ENCODE results near the gene MRPL40.
"Not testable (repeated sequence)": the region's sequence is repeated elsewhere in the genome, so short reads cannot be mapped to it uniquely, and the experiment has no call there.

The MRPL40 gene

GRCh38 chr22:19407649-19408606 is 24.4 kb upstream of the MRPL40 start:
- DNase-seq (ENCODE audit: low read depth) = no peak

DNA sequence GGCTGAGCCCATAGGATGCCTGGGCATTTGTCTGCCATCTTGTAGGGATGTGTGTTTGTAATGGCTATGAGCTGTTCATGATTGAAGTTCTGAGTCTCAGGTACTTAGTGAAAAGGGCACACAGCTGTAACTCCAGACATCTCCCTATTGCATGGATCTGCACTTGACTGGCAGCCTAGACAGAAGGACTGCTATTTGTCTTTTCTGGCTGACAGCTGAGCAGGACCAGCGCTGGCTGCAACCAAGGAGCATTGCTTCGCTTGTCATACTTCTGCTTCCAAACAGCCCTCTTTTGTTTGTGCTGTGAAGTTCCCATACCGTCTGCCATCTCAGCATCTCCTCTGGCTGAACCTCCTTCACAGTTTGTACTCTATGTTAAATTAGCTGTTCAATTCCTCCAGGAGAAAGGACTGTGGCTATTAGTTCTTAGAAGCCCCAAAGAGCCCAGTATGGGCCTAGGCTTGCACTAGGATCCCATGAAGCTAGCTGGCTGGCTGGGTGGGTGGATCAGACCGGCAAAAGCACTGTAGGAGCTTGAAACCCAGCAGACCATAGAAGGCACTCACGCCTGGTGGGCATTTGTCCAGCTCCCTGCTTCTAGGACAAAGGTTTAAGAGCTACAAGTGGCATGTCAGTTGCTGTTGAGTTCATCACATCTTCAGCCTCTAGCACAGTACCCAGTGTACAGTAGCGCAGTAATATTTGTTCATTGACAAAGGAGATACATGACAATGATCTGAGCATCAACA is 21.2 kb upstream of the MRPL40 start:
- DNase-seq (ENCODE audit: low read depth) = no peak

DNA sequence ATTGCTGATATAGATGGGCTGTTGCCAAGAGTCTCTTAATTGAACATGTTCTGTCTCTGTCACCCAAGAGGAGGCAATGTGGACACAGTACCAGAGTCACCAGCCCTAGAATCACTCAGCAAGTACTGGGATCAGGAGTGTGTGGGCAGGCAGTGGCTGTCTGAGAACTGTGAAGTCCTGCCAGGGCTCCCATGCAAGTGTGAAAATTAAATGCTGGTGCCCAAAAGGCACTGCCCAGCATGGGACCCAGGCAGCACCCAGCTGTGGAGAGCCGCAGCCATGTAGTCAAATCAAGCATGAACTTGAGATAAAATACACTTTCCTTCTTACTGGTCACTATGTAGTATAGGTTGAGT is 20.7 kb upstream of the MRPL40 start:
- no peak for DNase-seq (ENCODE audit: low read depth)

- DNase-seq (ENCODE audit: low read depth) = no peak
These were observed 19.9 kb upstream of the MRPL40 start for GRCh38 chr22:19412478-19412877.

GRCh38 chr22:19412923-19413322 is 19.4 kb upstream of the MRPL40 start:
- no peak for DNase-seq (ENCODE audit: low read depth)

GRCh38 chr22:19419086-19419463 is 13.3 kb upstream of the MRPL40 start:
- no peak for DNase-seq (ENCODE audit: low read depth)

- DNase-seq (ENCODE audit: low read depth) = no peak
These were observed 12.7 kb upstream of the MRPL40 start for GRCh38 chr22:19419464-19420178.

DNA sequence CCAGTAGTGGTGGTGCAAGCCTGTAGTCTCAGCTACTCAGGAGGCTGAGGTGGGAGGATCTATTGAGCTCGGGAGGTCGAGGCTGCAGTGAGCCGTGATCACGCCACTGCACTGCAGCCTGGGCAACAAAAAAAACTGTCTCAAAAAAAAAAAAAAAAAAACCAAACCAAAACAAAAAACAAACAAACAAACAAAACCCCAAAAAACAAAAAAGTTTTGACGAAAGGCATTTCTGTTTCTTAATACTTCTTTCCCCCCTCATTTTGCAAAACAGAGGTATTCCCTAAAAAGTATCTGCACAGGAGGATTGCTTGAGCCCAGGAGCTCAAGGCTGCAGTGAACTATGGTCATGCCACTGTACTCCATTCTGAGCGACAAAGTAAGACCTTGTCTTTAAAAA is 12.0 kb upstream of the MRPL40 start:
- DNase-seq (ENCODE audit: low read depth) = no peak

DNA sequence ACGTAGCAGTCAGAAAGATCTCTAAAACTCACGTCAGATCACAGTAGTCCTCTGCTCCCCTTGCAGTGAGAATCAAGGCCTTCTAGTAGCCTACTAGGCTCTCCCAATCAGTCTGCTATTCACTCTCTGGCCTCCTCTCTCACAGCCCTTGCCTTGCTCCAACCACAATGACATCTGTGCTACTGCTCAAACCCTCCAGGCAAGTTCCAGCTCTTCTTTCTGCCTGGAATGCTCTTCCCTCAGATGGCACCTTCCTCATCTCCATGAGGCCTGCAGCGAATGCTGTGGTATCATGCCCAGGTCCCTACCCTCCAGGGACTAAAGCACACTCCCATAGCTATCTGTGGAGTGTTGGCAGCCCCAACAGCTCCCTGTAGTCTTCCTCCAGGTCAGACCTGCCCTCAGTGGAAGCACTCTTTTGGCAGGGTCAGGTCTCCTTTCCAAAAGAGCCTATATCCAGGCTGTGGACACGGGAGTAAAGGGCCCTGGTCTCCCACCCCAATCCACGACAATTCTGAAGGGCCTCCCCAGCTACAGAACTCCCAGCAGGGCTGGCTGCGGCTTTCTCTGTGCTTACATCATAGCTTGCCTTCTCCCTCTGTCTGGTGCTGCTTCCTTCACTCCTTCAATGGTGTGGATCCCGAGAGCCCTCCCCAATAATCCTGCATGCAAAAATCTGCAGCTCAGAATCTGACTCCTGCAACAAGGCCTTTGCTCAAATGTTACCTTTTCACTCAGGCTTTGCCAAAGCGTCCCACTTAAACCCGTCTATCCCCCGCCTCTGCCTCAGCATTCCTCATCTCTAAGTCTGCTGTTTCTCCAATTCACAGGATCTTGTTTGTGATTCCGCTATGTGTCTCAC is 9.7 kb upstream of the MRPL40 start:
- no peak for DNase-seq (ENCODE audit: low read depth)

GRCh38 chr22:19424186-19424500 is 8.2 kb upstream of the MRPL40 start:
- DNase-seq (ENCODE audit: low read depth) = no peak

- no peak for DNase-seq (ENCODE audit: low read depth)
These were observed 2.1 kb upstream of the MRPL40 start for GRCh38 chr22:19429950-19430889.

GRCh38 chr22:19430890-19431541 is 1.3 kb upstream of the MRPL40 start:
- DNase-seq (ENCODE audit: low read depth) = no peak

DNA sequence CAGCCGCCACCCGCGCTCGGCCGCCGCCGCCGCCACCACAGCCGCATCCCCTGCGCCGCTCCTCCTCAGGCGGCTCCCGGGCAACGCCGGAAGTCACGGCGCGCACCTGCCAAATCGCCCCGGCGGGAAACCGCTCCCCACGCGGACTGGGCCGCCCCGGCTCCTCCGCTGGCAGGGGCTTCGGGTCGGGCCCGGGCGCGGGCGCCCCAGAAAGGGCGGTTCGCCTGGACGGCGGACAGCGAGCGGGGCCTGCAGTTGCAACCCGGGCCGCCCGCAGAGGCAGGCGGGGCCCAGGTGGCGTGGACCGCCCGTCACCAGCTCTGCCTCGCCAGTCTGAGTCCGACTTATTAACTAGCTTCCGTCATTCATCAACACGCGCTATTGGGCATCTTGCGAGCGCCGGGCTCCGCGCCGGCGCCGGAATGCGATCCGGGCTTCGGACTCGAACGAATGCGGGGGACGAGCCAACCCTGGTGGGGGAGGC is 654 bp upstream of the MRPL40 start, which contains the start of gene HIRA:
HIRA (minus strand) TSS at position 85 of the 484 bp plus-strand sequence. CDS start 257 bp downstream, outside the sequence.
- DNase-seq (ENCODE audit: low read depth) = no peak

DNA sequence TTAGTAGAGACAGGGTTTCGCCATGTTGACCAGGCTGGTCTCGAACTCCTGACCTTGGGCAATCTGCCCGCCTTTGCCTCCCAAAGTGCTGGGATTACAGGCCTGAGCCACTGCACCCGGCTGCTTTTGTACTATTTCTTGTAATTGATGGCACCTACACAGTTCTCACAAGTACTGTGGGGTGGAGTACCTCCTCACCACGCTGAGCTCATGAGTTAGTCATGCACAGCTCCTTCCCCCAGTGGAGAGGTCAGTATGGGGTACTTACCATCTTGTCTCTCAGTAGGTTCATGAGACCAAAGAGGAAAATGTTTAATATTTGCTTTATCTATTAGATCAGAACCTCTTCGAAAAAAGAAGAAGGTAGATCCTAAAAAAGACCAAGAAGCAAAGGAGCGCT is 2.1 kb downstream of the MRPL40 start:
- DNase-seq (ENCODE audit: low read depth) = no peak

DNA sequence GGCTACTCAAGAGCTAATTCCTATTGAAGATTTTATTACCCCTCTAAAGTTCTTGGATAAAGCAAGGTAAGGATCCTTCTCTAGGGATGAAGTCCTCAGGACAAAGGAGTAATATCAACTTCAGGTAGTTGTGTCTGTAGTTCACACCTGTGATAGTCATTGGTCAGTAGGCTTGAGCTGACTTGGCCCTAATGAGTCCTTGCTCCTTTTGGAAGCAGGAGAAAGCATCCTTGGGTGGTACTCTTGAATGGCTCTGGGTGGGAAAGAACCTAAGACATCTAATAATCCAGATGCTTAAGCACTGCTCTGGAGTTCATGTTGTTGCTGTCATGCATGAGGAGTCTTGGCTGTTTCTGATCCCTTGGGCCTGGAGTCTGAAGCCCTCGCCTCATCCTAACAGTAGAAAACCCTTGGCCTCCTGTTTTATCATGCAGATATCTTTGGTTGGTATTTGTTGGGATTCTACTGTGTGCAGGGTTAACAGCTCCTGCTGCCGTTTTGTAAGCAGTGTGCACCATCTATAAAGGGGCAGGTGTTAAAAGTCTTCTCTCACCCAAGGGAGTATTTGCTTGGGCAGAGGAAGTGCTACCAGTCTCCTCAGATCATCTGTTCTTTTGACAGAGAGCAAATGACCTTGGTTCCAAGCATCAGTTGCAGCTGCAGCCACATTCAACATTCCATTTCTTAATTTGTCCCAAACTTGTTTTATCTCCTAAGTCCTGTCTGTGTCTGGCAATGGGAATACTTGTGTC is 2.7 kb downstream of the MRPL40 start:
- DNase-seq (ENCODE audit: low read depth) = no peak

DNA sequence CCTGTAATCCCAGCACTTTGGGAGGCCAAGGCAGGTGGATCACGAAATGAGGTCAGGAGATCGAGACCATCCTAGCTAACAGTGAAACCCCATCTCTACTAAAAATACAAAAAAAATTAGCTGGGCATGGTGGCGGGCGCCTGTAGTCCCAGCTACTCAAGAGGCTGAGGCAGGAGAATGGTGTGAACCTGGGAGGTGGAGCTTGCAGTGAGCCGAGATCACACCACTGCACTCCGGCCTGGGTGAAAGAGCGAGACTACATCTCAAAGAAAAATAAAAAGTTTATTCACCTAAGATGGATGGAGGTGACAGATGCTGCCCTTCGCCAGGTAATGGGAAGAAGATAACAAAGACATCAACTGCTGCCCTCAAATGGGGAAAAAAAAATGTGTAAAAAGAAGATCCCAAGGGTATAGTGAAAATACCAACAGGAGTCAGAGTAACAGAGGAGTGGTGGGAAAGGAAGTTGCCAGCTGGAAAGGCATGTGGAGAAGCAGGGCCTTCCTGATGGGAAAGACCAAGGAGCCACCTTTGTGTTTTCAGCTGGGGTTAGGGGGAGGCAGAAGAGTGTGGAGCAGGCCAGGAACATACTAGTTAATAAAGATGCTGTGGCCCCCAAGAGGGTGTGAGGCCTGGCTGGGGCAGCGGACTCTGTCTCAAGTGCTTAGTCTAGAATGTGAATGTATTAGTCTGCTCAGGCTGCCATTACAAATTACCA is 4.3 kb downstream of the MRPL40 start:
- DNase-seq (ENCODE audit: low read depth) = not testable (repeated sequence)

DNA sequence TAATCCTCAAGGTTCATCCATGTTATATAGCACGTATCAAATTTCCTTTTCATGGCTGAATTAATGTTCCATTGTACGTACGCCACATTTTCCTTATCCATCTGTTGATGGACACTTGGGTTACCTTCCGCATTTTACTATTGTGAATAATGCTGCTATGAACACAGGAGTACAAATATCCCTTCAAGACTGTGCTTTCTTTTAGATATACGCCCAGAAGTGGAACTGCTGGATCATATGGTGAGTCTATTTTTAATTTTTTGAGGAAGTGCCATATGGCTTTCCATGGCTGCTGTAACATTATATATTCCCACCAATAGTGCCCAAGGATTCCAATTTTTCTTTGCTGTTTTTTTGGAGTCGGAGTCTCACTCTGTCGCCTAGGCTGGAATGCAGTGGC is 6.0 kb downstream of the MRPL40 start:
- DNase-seq (ENCODE audit: low read depth) = no peak

DNA sequence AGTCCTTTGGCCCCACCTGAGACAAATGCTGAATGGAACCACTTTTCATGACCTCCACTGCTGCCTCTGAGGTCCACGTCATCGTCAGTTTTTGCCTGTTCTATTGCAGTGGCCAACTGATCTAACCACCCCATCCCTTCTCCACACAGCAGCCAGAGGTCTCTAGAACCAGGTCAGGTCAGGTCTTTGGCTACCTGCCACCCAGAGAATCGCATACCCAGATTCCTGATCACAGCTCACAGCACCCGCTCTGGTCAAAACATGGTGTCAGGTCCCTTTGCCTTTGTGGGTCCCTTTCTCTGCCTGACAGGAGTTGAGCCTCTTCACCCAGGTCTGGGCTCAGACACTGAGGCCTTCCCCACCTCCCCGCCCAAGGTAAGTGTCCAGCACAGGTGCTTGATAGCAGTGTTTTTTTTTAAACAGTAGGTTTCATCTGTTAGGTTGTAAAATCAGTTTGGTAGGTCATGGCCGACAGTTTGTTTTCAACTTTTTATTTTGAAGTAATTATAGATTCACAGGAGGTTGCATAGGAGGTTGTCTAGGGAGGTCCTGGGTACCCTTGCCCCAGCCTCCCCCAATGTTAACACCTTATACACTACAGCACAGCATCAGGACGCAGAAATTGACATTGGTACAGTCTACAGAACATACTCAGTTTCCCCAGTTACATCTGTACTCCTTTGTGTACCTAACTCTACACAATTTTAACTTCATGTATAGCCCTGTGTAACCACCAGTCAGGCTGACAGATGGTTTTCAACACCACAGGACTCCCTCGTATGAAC is 8.3 kb downstream of the MRPL40 start:
- DNase-seq (ENCODE audit: low read depth) = no peak
